GM13976 (cell line): ENCODE data around the gene CKLF.

ENCODE experiments used
- DNase-seq: peaks from one replicate; pipeline ENCODE4 v3.0.0; 2012; ENCODE audit warnings: low spot score
- CTCF ChIP-seq: IDR thresholded peaks from 2 replicates; pipeline ENCODE4 v1.5.1; 2012; ENCODE audit warnings: borderline replicate concordance, mild to moderate bottlenecking; ENCODE audit not compliant: insufficient read depth; ENCODE audit errors: extremely low read depth, missing control alignments, control extremely low read depth
- in situ Hi-C: fragments of 300-500 bp; cut with MboI; formaldehyde crosslinking; loops from one replicate; pipeline ENCODE4 v1.12.0; 2022; ENCODE audit warnings: low sequenced_read_pairs, mixed read lengths, inconsistent platforms; ENCODE audit not compliant: unreplicated experiment

CKLF gene

GRCh38 chr16:66596986-66597848 is 44.8 kb downstream of the CKLF start:
- DNase-seq = no peak
- no peak for TF ChIP-seq CTCF
- in situ Hi-C loops = no loop called here

- no peak for TF ChIP-seq CTCF
- DNase-seq = no peak
- in situ Hi-C loops = no loop called here
These were observed 45.7 kb downstream of the CKLF start for GRCh38 chr16:66598111-66598510.

DNA sequence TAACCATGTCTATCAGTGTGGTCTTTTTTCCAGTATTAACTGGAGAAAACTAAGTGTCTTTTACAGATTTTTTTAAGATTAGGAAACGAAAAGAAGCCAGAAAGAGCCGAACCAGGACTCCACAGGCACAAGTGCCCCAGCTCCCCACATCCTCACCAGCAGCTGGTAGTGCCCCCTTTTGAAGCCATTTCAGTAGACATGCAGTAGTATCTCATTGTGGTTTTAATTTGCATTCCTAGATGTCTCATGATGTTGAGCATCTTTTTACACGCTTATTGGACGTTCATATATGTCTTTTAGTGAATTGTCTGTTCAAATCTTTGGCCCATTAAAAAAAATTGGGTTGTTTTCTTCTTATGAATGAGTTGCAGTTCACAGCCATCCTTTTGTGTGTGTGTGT is 47.4 kb downstream of the CKLF start:
- no peak for DNase-seq
- in situ Hi-C loops = no loop called here
- no peak for TF ChIP-seq CTCF

- in situ Hi-C loops = no loop called here
- DNase-seq = no peak
- no peak for TF ChIP-seq CTCF
These were observed 48.1 kb downstream of the CKLF start for GRCh38 chr16:66600477-66600876.

- DNase-seq = no peak
- TF ChIP-seq CTCF = no peak
- in situ Hi-C loops = no loop called here
These were observed 49.1 kb downstream of the CKLF start for GRCh38 chr16:66601471-66601870.

- no peak for TF ChIP-seq CTCF
- in situ Hi-C loops = no loop called here
These were observed 51.4 kb downstream of the CKLF start for GRCh38 chr16:66603537-66604375.

More at GRCh38 chr16:66603537-66604375, 51.4 kb downstream of the CKLF start:
- DNase-seq = peak; percentile 72
